GM12874 (cell line): ENCODE measurements around the gene ICE2.

Source experiments
- TF ChIP-seq, protein P1 (sequence below): IDR thresholded peaks from 2 replicates; pipeline ENCODE4 v1.5.1; 2011; ENCODE audit warnings: low read depth, mild to moderate bottlenecking, control low read depth, low read length, moderate library complexity; ENCODE audit not compliant: insufficient read depth

The ICE2 gene, protein sequence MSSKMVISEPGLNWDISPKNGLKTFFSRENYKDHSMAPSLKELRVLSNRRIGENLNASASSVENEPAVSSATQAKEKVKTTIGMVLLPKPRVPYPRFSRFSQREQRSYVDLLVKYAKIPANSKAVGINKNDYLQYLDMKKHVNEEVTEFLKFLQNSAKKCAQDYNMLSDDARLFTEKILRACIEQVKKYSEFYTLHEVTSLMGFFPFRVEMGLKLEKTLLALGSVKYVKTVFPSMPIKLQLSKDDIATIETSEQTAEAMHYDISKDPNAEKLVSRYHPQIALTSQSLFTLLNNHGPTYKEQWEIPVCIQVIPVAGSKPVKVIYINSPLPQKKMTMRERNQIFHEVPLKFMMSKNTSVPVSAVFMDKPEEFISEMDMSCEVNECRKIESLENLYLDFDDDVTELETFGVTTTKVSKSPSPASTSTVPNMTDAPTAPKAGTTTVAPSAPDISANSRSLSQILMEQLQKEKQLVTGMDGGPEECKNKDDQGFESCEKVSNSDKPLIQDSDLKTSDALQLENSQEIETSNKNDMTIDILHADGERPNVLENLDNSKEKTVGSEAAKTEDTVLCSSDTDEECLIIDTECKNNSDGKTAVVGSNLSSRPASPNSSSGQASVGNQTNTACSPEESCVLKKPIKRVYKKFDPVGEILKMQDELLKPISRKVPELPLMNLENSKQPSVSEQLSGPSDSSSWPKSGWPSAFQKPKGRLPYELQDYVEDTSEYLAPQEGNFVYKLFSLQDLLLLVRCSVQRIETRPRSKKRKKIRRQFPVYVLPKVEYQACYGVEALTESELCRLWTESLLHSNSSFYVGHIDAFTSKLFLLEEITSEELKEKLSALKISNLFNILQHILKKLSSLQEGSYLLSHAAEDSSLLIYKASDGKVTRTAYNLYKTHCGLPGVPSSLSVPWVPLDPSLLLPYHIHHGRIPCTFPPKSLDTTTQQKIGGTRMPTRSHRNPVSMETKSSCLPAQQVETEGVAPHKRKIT

DNA sequence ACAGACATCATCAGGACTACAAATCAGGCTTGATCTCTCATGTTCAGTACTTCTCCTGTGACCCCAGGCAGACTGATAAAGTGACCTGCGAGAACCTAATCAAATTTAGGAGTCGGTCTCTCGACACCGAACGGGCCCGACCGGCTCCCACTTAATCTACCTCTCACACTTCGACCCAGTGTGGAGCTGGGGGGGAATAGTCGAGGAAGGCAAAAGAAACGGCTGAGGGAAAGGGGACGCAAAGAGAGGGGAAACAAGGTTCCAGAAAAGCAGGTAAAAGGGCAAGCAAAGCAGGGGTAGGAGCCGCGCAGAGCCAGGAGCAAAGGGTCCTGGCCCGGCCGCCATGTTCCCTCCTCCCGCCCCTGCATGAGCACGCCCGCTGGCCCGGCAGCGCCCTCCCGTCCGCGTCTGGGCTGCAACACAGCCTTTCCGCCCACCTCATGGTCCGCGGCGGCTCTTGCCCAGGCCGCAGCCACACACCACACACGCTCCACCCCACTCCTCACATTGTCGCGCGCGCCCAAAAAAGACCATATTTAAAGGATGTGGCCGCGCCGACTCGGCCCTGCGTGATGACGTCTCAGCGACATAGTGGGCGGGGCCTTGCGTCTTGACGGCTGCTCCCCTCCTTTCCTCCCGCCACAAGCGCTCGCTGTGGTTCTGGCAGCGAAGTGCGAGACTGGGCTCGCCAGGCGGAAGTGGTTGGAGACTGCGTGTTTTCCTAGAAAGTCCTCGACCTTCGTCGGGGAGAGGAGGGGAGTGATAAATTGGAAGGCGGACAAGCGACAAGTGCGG is at the start of gene ICE2:
ICE2 (minus strand) TSS at position 577 of the 795 bp plus-strand sequence. CDS start 1,165 bp downstream, outside the sequence.
- TF ChIP-seq, protein P1, sequence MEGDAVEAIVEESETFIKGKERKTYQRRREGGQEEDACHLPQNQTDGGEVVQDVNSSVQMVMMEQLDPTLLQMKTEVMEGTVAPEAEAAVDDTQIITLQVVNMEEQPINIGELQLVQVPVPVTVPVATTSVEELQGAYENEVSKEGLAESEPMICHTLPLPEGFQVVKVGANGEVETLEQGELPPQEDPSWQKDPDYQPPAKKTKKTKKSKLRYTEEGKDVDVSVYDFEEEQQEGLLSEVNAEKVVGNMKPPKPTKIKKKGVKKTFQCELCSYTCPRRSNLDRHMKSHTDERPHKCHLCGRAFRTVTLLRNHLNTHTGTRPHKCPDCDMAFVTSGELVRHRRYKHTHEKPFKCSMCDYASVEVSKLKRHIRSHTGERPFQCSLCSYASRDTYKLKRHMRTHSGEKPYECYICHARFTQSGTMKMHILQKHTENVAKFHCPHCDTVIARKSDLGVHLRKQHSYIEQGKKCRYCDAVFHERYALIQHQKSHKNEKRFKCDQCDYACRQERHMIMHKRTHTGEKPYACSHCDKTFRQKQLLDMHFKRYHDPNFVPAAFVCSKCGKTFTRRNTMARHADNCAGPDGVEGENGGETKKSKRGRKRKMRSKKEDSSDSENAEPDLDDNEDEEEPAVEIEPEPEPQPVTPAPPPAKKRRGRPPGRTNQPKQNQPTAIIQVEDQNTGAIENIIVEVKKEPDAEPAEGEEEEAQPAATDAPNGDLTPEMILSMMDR = no peak

DNA sequence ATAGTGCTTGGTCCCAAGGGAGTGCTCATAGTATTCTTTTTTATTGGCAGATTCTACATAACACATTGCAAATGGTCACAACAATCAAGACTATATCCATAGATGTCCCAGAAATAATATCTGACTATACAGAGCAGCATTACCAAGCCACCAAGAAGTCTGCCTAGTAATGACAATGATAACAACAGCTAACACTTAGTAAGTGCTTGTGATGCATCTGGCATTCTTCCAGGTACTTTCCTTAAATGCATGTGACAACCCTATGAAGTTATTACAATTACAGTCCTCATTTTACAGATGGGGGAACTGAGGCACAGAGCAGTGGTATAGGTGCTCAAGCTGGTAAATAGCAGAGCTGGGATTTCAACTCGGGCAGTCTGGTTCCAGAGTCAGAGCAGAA is 49.6 kb upstream of the ICE2 start:
- TF ChIP-seq, protein P1 = no peak

DNA sequence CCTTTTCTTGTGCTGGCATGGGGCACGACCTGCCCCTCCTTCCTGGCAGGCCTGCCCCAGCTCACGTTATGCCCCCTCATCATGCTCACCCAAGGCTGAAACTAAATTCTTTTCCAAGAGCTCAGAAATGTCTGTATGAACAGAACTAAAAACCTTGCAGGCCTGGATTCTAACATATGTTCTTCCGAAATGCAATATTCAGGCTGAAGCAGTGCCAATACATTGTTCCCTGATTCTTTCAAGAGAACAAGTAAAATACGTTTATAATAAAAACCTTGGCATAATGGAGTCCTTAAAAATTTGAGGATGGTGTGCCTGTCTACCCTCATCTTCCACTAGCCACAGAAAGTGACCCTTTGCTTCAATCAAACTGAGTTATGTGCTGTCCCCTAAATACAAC is 48.5 kb upstream of the ICE2 start:
- TF ChIP-seq, protein P1 = no peak

DNA sequence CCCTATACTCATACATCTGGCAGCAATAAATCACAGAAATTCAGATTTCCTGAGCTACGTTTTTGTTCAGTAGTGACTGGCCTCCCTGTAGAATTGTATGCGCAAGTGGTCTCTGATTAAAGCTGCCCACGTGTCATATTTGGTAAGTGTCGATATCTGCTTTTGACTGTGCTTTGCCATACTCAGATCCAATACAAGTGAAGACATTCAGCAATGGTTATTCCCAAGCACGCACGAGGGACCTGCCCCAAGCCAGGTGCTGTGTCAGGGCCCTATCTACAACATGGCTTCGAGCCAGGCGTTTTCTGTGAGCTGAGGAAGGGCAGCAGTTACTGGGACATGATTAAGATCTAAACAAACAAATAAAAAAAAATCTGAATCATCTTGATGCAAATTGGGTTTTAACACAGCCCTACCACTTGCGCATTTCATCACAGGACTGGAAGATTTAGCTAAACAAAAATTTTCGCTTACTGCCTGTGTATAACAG is 47.2 kb upstream of the ICE2 start:
- TF ChIP-seq, protein P1 = no peak

DNA sequence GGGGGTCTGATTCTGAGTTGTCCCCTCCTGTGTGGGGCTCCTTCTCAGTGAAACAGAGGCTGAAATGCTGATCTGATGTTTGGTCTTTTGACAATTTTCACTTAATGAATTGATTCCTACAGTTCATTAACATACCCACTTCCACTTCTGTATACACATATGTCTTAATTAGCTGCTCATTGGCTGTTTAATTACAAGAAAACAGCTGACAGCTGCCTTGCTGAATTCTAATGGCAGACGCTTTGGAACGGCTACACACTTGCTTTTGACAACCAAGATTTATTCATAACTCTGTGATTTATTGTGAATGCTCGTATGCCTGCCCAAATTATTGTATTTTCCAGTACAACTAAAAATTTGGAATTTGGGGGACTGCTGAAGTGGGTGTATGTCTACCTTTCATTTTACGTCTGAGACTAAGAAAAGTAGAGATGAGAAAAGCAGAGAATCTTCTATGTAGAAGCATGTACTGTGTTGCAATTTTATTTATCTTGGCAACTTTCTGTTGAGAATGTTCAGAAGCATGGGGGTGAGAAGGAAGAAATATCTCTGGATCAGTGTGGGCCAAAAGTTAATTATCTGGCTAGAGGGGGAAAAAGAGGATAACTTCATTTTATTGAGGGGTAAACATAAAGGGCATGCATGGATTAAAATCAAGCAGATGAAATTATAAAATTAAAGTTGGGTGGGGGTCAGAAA is 46.5 kb upstream of the ICE2 start:
- TF ChIP-seq, protein P1 = no peak

DNA sequence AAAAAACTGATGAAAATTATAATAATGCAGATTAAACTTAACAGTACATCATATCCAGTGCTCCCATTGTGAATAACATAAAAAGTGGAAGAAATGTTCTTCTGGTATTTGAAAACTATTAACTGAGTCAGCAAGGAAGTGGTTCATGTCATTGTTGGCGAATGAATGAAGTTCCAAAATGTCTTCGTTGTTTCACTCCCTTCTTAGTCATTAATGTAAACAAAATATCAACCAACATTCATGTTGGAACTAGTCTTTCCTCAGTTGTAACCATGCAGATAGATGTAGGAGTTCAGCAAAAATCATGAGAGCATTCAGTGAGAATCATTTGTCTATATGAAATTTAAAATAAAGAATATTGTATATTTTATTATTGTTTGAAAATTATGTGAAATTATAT is 44.1 kb upstream of the ICE2 start:
- TF ChIP-seq, protein P1 = no peak
